ENCODE measurements around the gene THRSP. TPM values are rescaled to one million over a fixed set of nuclear protein-coding genes. Genes with fewer than 3 reads are reported as not detected.

THRSP gene
- total and polyA plus RNA-seq, 4 donors: 30.9 to 90.1 (median 51.1) TPM; not detected in 1

DNA sequence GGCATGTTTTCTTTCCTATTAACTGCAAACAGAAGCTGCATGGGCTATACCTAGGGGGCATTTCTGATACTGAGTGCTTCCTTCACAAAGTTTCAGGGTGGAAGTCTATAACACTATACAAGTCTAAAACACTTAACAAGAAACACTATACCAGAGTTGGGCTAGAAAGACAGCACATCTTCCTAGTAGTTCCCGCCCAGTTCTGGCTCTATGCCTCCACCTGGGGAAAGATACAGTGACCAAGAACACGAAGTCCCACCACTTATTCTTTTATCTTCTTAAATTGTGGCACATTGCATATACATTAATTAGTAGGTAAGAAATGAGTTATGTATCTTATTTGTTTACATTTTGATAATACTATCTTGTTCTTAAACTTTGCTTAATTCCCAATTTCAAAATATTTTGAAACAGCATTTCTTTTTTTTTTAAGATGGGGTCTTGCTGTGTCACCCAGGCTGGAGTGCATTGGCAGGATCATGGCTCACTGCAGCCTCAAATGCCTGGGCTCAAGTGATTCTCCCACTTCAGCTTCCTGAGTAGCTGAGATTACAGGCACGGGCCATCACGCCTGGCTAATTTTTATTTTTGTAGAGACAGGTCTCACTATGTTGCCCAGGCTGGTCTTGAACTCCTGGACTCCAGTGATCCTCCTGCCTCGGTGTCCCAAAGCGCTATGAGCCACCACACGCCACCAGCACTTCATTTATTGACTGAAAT, 34.2 kb downstream of the THRSP start:
- TF ChIP-seq RXRA (IDR thresholded peaks at IDR 0.05): no peak
- no peak for TF ChIP-seq YY1 (IDR thresholded peaks at IDR 0.05)
- TF ChIP-seq NR2F2 (IDR thresholded peaks at IDR 0.05): no peak
- TF ChIP-seq TAF1 (conservative IDR thresholded peaks at IDR 0.05): no peak
- TF ChIP-seq FOXA1 (IDR thresholded peaks at IDR 0.05): no peak
- TF ChIP-seq, protein P1, sequence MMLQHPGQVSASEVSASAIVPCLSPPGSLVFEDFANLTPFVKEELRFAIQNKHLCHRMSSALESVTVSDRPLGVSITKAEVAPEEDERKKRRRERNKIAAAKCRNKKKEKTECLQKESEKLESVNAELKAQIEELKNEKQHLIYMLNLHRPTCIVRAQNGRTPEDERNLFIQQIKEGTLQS (IDR thresholded peaks at IDR 0.05): no peak
- TF ChIP-seq SP1 (IDR thresholded peaks at IDR 0.05): no peak
- TF ChIP-seq, protein P2, sequence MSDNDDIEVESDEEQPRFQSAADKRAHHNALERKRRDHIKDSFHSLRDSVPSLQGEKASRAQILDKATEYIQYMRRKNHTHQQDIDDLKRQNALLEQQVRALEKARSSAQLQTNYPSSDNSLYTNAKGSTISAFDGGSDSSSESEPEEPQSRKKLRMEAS (IDR thresholded peaks at IDR 0.05): no peak
- no peak for TF ChIP-seq RAD21 (IDR thresholded peaks at IDR 0.05)
- TF ChIP-seq, protein P3, sequence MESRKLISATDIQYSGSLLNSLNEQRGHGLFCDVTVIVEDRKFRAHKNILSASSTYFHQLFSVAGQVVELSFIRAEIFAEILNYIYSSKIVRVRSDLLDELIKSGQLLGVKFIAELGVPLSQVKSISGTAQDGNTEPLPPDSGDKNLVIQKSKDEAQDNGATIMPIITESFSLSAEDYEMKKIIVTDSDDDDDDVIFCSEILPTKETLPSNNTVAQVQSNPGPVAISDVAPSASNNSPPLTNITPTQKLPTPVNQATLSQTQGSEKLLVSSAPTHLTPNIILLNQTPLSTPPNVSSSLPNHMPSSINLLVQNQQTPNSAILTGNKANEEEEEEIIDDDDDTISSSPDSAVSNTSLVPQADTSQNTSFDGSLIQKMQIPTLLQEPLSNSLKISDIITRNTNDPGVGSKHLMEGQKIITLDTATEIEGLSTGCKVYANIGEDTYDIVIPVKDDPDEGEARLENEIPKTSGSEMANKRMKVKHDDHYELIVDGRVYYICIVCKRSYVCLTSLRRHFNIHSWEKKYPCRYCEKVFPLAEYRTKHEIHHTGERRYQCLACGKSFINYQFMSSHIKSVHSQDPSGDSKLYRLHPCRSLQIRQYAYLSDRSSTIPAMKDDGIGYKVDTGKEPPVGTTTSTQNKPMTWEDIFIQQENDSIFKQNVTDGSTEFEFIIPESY (IDR thresholded peaks at IDR 0.05): no peak
- Histone ChIP-seq H3K9ac (ENCODE audit: low read depth in 1 of 2, low read length in 2 of 2) (no peak overlapping the region), H3K4me3 (ENCODE audit: low read depth in 1 of 3, low read length in 3 of 3) (no peak overlapping the region), H3K27me3 (ENCODE audit: control insufficient read depth in 4 of 4, insufficient read depth in 4 of 4, low read length in 3 of 4) (no peaks in the 10 kb centered on the region), H3K27ac (ENCODE audit: low read depth in 1 of 2, low read length in 2 of 2) (no peak overlapping the region), H3K4me1 (ENCODE audit: control insufficient read depth in 4 of 4, insufficient read depth in 4 of 4, low read length in 3 of 4) (no peaks in the 10 kb centered on the region), H3K36me3 (ENCODE audit: control insufficient read depth in 4 of 4, insufficient read depth in 3 of 4, low read depth in 1 of 4, low read length in 3 of 4) (peaks cover 0 to 18% (median 10%) of the 10 kb centered on the region in 4 donors), H3K9me3 (ENCODE audit: control insufficient read depth in 4 of 4, low read length in 3 of 4) (no peaks in the 10 kb centered on the region)
- 97% methylated on average over 7 of the region's 7 CpGs for WGBS
- DNase-seq (ENCODE audit: low spot score): no peak

DNA sequence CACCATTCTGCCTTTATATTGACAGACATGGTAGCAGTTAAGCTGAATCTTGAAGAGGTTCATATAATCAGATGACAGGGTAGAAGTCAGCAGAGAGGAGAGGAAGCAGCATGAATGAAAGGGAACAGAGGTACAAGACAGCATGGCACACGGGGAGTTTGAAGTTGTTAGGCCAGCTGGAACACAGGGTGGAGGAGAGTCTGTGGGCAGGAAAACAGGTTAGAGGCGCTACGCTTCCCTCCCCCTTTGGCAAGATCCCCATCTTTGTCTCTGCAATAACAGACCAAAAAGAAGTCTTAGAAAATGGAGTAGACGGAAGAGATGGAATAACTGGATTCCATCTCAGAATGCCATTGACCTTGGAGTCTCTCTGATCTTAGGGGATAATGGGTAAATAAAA, 36.0 kb downstream of the THRSP start:
- TF ChIP-seq EGR1 (IDR thresholded peaks at IDR 0.05; ENCODE audit: low read depth in 2 of 2) (no peak), RXRA (IDR thresholded peaks at IDR 0.05) (no peak), JUND (IDR thresholded peaks at IDR 0.05) (no peak)
- H3K9me3 ChIP-seq (ENCODE audit: control insufficient read depth in 4 of 4, low read length in 3 of 4): no peaks in the 10 kb centered on the region
- WGBS: 95% methylated on average over 4 of the region's 4 CpGs
- peaks cover 2 to 18% (median 12%) of the 10 kb centered on the region in 4 donors for H3K36me3 ChIP-seq (ENCODE audit: control insufficient read depth in 4 of 4, insufficient read depth in 3 of 4, low read depth in 1 of 4, low read length in 3 of 4)
- H3K4me3 ChIP-seq (ENCODE audit: low read depth in 1 of 3, low read length in 3 of 3): no peak overlapping the region
- no peak for DNase-seq (ENCODE audit: low spot score)
- no peaks in the 10 kb centered on the region for H3K27me3 ChIP-seq (ENCODE audit: control insufficient read depth in 4 of 4, insufficient read depth in 4 of 4, low read length in 3 of 4)
- no peak overlapping the region for H3K9ac ChIP-seq (ENCODE audit: low read depth in 1 of 2, low read length in 2 of 2)
- H3K4me1 ChIP-seq (ENCODE audit: control insufficient read depth in 4 of 4, insufficient read depth in 4 of 4, low read length in 3 of 4): no peaks in the 10 kb centered on the region
- H3K27ac ChIP-seq (ENCODE audit: low read depth in 1 of 2, low read length in 2 of 2): no peak overlapping the region

GRCh38 chr11:78100261-78100660, 36.6 kb downstream of the THRSP start:
- Histone ChIP-seq H3K36me3 (ENCODE audit: control insufficient read depth in 4 of 4, insufficient read depth in 3 of 4, low read depth in 1 of 4, low read length in 3 of 4) (peaks cover 2 to 18% (median 12%) of the 10 kb centered on the region in 4 donors), H3K4me3 (ENCODE audit: low read depth in 1 of 3, low read length in 3 of 3) (no peak overlapping the region), H3K9ac (ENCODE audit: low read depth in 1 of 2, low read length in 2 of 2) (no peak overlapping the region), H3K27ac (ENCODE audit: low read depth in 1 of 2, low read length in 2 of 2) (no peak overlapping the region), H3K9me3 (ENCODE audit: control insufficient read depth in 4 of 4, low read length in 3 of 4) (no peaks in the 10 kb centered on the region), H3K4me1 (ENCODE audit: control insufficient read depth in 4 of 4, insufficient read depth in 4 of 4, low read length in 3 of 4) (no peaks in the 10 kb centered on the region), H3K27me3 (ENCODE audit: control insufficient read depth in 4 of 4, insufficient read depth in 4 of 4, low read length in 3 of 4) (no peaks in the 10 kb centered on the region)
- no peak for TF ChIP-seq NR2F2 (IDR thresholded peaks at IDR 0.05)
- no peak for TF ChIP-seq TAF1 (conservative IDR thresholded peaks at IDR 0.05)
- TF ChIP-seq HNF4G (IDR thresholded peaks at IDR 0.05): no peak
- WGBS: 92% methylated on average over 5 of the region's 5 CpGs
- no peak for DNase-seq (ENCODE audit: low spot score)
